H1 (cell line): ENCODE results near the gene GPC3. TPM values are rescaled to one million over a fixed set of nuclear protein-coding genes. Genes with fewer than 3 reads are reported as not detected.

Experiments used
- CBX8 ChIP-seq: fragments of 300-800, 300-1000 bp; sonication (generic); IDR thresholded peaks from 2 replicates; pipeline ENCODE4 v1.7.1; 2016; ENCODE audit warnings: low read depth, low read length, borderline replicate concordance
- EP300 ChIP-seq, 2 experiments: IDR thresholded peaks; 1 replicate in 1 of 2; 2 replicates in 1 of 2; pipeline ENCODE4 v1.6.1; 2011 to 2012; ENCODE audit warnings: low read depth in 2 of 2, low read length in 2 of 2, mild to moderate bottlenecking in 2 of 2, borderline replicate concordance in 1 of 2, inconsistent platforms in 1 of 2, moderate library complexity in 1 of 2
- EZH2 ChIP-seq: fragments of 200-600 bp; sonication (generic); IDR thresholded peaks from 2 replicates; pipeline ENCODE4 v1.7.1; 2012; ENCODE audit warnings: low read depth, mild to moderate bottlenecking, moderate library complexity, low read length, inconsistent platforms; ENCODE audit not compliant: severe bottlenecking
- NANOG ChIP-seq: IDR thresholded peaks from 2 replicates; pipeline ENCODE4 v1.6.1; 2011; ENCODE audit warnings: low read length, low read depth, mild to moderate bottlenecking, inconsistent platforms; ENCODE audit not compliant: insufficient read depth, poor library complexity, severe bottlenecking
- NRF1 ChIP-seq: IDR thresholded peaks from 2 replicates; pipeline ENCODE4 v1.6.1; 2011; ENCODE audit warnings: mild to moderate bottlenecking, low read depth, low read length, improper control_type of control experiment
- RFX5 ChIP-seq: IDR thresholded peaks from 2 replicates; pipeline ENCODE4 v1.6.1; 2011; ENCODE audit warnings: low read depth, low read length, improper control_type of control experiment, borderline replicate concordance
- SP4 ChIP-seq: IDR thresholded peaks from 2 replicates; pipeline ENCODE4 v1.6.1; 2012; ENCODE audit warnings: low read length, inconsistent platforms
- SUZ12 ChIP-seq: fragments of 200-600 bp; sonication (generic); IDR thresholded peaks from 2 replicates; pipeline ENCODE4 v1.6.1; 2012; ENCODE audit warnings: mild to moderate bottlenecking, inconsistent platforms, low read length, moderate library complexity, mixed read lengths
- polyA plus RNA-seq, 7 experiments: library from polyadenylated mRNA; depleted of rRNA in 3 of 7; stranded (reverse) in 5 of 7; unstranded in 2 of 7; fragments of >200 nt in 5 of 7; fragments of 200-250 nt in 2 of 7; gene quantifications; 1 replicate in 5 of 7; 2 replicates in 1 of 7; 4 replicates in 1 of 7; pipeline versions ENCODE4 v1.2.1 to v1.2.3, GENCODE V29; 2011 to 2013; ENCODE audit warnings: missing spikeins in 2 of 7, mixed read lengths in 2 of 7
- total RNA-seq: library from RNA; stranded (reverse); fragmentation: NEBNext Ultra II Directional; extraction: Animal tissue kit (Norgen Biotek cat#: 25700); gene quantifications from 2 replicates; pipeline ENCODE4 v1.2.1, GENCODE V29; 2021

Gene GPC3
- total and polyA plus RNA-seq, 2 of the 8 experiments (the other 6 are each of a cell fraction or from before 2014, with no cell fraction given): 64.8 to 71.9 TPM

DNA sequence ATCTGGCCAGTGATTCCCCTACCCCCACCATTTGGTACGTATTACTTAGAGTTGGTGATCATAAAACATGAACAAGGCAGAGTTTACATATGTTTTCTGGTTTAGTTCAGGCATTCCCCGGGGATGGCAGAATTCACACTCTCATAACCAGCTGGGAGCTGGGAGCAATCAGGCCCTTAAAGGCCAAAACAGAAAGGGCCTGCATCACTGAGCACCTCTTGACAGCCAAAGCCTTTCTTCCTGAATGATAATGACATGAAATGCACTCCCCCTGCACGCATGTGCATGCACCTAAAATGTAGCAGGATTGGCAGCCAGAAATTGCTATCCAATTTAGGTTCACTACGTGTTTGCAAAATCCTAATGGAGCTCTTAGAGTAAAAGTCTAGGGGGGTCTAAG, 235.4 kb downstream of the GPC3 start (continued):
- TF ChIP-seq SUZ12 (no peak), NANOG (no peak), EP300 (IDR thresholded peaks at IDR 0.05; ENCODE audit: borderline replicate concordance in 1 of 2, low read depth in 2 of 2, low read length in 2 of 2) (no peak), EZH2 (no peak), CBX8 (no peak), NRF1 (no peak), SP4 (no peak), RFX5 (no peak)
